ENCODE data around the gene NDST4.

Gene NDST4

GRCh38 chr4:115113506-115114106, at the start of gene NDST4:
TSS of gene NDST4 (minus strand) at chr4:115113620. CDS start at chr4:115077036, 36,584 bp downstream.
- no peak for DNase-seq (ENCODE audit: low read depth)

DNA sequence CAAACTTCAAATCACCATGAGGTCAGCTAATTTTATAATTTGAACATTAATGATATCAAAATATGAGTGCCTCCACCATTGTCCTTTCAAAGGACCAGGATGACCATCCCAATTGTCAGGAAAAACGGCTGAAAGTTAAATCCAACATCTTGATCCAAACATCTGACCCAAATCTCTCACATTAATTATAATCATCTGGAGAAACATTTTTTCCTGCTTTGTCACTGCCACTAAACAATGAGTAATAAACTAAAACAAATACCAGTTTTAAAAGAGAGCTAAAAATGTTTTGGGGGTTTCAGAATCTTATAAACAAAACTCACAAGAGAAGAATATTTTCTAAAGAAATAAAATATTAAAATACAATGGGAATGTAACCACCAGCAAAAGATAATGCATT, 45.7 kb upstream of the NDST4 start:
- DNase-seq (ENCODE audit: low read depth): no peak

GRCh38 chr4:115158296-115158695, 44.9 kb upstream of the NDST4 start:
- DNase-seq (ENCODE audit: low read depth): no peak

GRCh38 chr4:115154826-115155225, 41.4 kb upstream of the NDST4 start:
- no peak for DNase-seq (ENCODE audit: low read depth)

DNA sequence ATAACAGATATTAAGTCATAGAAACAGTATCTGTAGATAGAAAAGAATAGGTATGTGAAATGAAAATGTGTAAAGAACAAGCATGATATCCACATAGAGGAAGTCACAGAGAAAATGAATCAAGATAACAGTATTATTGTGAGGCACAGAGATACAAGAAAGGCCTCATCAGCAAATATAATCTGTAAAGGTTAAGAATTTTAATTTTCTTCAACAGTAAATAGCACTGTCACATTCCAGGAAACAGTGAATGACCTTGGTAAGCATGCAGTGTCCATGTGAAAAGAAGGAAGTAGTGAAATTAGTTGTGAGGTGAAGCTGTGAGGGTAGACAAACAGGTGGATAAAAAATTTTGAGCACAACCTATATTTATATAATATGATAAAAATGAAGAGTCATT, 39.5 kb upstream of the NDST4 start:
- DNase-seq (ENCODE audit: low read depth): no peak

- no peak for DNase-seq (ENCODE audit: low read depth)
These were observed 38.7 kb upstream of the NDST4 start for GRCh38 chr4:115152081-115152480.

- no peak for DNase-seq (ENCODE audit: low read depth)
These were observed 35.7 kb upstream of the NDST4 start for GRCh38 chr4:115149106-115149505.

- DNase-seq (ENCODE audit: low read depth): no peak
These were observed 32.2 kb upstream of the NDST4 start for GRCh38 chr4:115145393-115146160.

GRCh38 chr4:115128037-115128436, 14.6 kb upstream of the NDST4 start:
- DNase-seq (ENCODE audit: low read depth): no peak

DNA sequence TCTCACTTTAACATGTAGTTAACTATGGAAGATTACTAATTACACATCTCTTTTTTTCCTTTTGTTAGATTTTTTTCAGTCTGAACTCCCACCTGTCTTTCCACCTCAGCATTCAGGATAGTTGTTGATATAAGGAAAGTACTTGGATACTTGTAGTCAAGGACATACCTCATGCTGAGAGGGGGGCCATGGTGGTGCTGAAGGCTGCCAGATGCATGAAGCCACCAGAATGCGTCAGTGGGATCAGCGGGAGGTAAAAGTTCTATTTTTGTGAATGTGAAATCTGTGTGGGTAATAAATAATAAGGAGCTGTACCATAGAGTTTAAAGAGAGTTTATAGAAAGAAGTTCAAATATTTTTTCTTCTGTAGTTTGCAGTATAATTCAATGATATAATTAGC, 13.1 kb upstream of the NDST4 start:
- DNase-seq (ENCODE audit: low read depth): no peak

GRCh38 chr4:115121351-115122043, 8.1 kb upstream of the NDST4 start:
- no peak for DNase-seq (ENCODE audit: low read depth)

DNA sequence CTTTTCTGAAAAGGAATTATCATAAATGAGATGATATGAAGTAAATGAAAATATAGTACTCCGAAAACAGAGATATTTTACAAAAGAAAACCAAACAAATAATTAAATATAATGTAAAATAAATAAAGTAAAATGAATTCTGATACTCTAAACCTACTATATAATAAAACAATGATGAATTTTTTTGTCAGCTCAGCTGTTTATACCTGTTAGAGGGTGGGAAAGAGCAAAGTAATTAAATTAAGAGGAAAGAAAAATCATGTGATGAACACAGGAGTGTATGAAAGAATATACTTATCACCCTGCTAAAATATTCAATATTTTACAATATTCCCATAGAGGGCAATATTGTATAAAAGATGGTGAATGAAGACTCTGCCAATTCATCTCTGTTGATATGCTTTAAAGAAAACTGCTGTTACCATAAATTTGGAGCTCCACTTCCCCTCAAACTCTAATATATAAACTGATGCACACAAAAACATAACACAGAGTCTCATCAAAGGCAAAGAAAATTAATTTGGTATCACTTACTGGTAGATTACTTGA, 6.5 kb upstream of the NDST4 start:
- no peak for DNase-seq (ENCODE audit: low read depth)

GRCh38 chr4:115117651-115118050, 4.2 kb upstream of the NDST4 start:
- no peak for DNase-seq (ENCODE audit: low read depth)

- DNase-seq (ENCODE audit: low read depth): no peak
These were observed 2.9 kb downstream of the NDST4 start for GRCh38 chr4:115110191-115111181.

DNA sequence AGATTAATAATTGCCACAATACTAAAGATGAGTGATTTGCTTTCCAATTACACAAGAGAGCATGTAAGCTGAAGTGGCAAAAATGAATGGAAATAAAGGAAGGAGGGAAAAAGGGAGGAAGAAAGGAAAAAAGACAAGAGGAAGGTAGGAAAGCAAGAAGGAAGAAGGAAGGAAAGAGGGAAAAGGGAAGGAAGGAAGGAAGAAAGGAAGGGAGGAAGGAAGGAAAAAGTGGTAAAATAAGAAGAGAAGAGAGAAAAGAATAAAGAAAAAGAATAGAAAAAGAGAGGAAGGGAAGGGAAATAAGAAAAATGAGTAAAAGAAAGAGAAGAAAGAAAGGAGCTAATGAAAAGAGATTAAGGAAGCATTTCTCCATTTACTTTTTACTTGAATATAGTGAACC, 4.6 kb downstream of the NDST4 start:
- no peak for DNase-seq (ENCODE audit: low read depth)

GRCh38 chr4:115107411-115107810, 6.0 kb downstream of the NDST4 start:
- no peak for DNase-seq (ENCODE audit: low read depth)

- DNase-seq (ENCODE audit: low read depth): no peak
These were observed 11.7 kb downstream of the NDST4 start for GRCh38 chr4:115101675-115102074.

GRCh38 chr4:115090483-115091075, 22.8 kb downstream of the NDST4 start:
- no peak for DNase-seq (ENCODE audit: low read depth)

- DNase-seq (ENCODE audit: low read depth): no peak
These were observed 30.8 kb downstream of the NDST4 start for GRCh38 chr4:115082633-115083032.

- DNase-seq (ENCODE audit: low read depth): no peak
These were observed 36.7 kb downstream of the NDST4 start for GRCh38 chr4:115076691-115077090.

DNA sequence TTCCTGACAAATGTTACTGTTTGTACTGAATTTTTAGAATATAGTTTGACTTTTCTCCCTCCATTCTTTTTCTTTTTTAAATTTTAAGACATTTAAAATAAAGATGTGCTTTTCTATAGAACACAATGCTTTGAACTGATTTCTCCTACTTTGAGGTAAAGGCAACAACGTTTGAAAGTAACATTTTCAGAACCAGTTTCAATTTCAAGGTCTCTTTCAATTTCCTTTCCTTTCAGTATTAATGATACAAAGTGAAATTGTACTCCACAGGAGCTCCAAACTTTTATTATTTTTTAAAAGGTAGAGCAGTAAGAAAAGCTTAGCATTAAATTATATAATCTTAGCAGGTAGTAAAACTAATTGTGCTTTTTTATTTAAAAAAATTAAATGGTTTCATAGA, 54.9 kb downstream of the NDST4 start:
- no peak for DNase-seq (ENCODE audit: low read depth)
